GM04503 (cell line): ENCODE measurements around the gene CLMP.
A peak's percentile ranks its signal among the peaks of the same experiment; 100 is the strongest.

Experiments used
- DNase-seq: peaks from one replicate; pipeline ENCODE4 v3.0.0-alpha.2; 2012; ENCODE audit warnings: low read depth

CLMP gene

GRCh38 chr11:123055191-123055901 lies 139.7 kb downstream of the CLMP start:
- no peak for DNase-seq

GRCh38 chr11:123054301-123055065 lies 140.6 kb downstream of the CLMP start:
- peak; percentile 21 for DNase-seq

GRCh38 chr11:123052901-123053721 lies 141.9 kb downstream of the CLMP start:
- DNase-seq: no peak

GRCh38 chr11:123051634-123052033 lies 143.4 kb downstream of the CLMP start:
- DNase-seq: no peak

GRCh38 chr11:123051146-123051545 lies 143.9 kb downstream of the CLMP start:
- no peak for DNase-seq

- no peak for DNase-seq
Measured at GRCh38 chr11:123047947-123048293, 147.1 kb downstream of the CLMP start.

GRCh38 chr11:123047266-123047946 lies 147.6 kb downstream of the CLMP start:
- no peak for DNase-seq

- no peak for DNase-seq
Measured at GRCh38 chr11:123046473-123047259, 148.4 kb downstream of the CLMP start.

GRCh38 chr11:123045101-123045500 lies 149.9 kb downstream of the CLMP start:
- DNase-seq: no peak

GRCh38 chr11:123041185-123041584 lies 153.9 kb downstream of the CLMP start:
- no peak for DNase-seq

- no peak for DNase-seq
Measured at GRCh38 chr11:123040111-123040432, 155.0 kb downstream of the CLMP start.

- DNase-seq: no peak
Measured at GRCh38 chr11:123035831-123036230, 159.2 kb downstream of the CLMP start.

- DNase-seq: no peak
Measured at GRCh38 chr11:123034597-123034996, 160.5 kb downstream of the CLMP start.

- DNase-seq: no peak
Measured at GRCh38 chr11:123033895-123034294, 161.2 kb downstream of the CLMP start.

- DNase-seq: no peak
Measured at GRCh38 chr11:123030517-123030916, 164.5 kb downstream of the CLMP start.

GRCh38 chr11:123020968-123021367 lies 174.1 kb downstream of the CLMP start:
- no peak for DNase-seq
